Liver (tissue), 9 donors: ENCODE measurements around the gene CISTR. TPM values are rescaled to one million over a fixed set of nuclear protein-coding genes. Genes with fewer than 3 reads are reported as not detected.

Experiments
- DNase-seq: peaks from one replicate; pipeline ENCODE4 v3.0.0-alpha.2; 2017; ENCODE audit warnings: low spot score
- H3K27ac ChIP-seq, 2 donors: one replicate each; pipeline ENCODE4 v1.7.0; 2013; ENCODE audit warnings: inconsistent platforms in 2 of 2, low read length in 2 of 2, control low read depth in 1 of 2, low read depth in 1 of 2, mild to moderate bottlenecking in 1 of 2
- H3K27me3 ChIP-seq, 4 donors: one replicate each; pipeline versions ENCODE4 v1.6.1 to v1.7.0; 2013; ENCODE audit warnings: low read length in 3 of 4, inconsistent platforms in 1 of 4, mild to moderate bottlenecking in 1 of 4, moderate library complexity in 1 of 4; ENCODE audit not compliant: control insufficient read depth in 4 of 4, insufficient read depth in 4 of 4
- H3K36me3 ChIP-seq, 4 donors: one replicate each; pipeline versions ENCODE4 v1.6.1 to v1.7.0; 2013; ENCODE audit warnings: low read length in 3 of 4, mild to moderate bottlenecking in 3 of 4, low read depth in 1 of 4, moderate library complexity in 1 of 4; ENCODE audit not compliant: control insufficient read depth in 4 of 4, insufficient read depth in 3 of 4
- H3K4me1 ChIP-seq, 4 donors: one replicate each; pipeline versions ENCODE4 v1.6.1 to v1.7.0; 2013; ENCODE audit warnings: low read length in 3 of 4, mild to moderate bottlenecking in 3 of 4, moderate library complexity in 1 of 4; ENCODE audit not compliant: control insufficient read depth in 4 of 4, insufficient read depth in 4 of 4
- H3K4me3 ChIP-seq, 3 donors: one replicate each; pipeline versions ENCODE4 v1.6.1 to v1.7.0; 2013; ENCODE audit warnings: low read length in 3 of 3, control low read depth in 1 of 3, low read depth in 1 of 3, mild to moderate bottlenecking in 1 of 3
- H3K9ac ChIP-seq, 2 donors: one replicate each; pipeline ENCODE4 v1.7.0; 2013; ENCODE audit warnings: low read length in 2 of 2, mild to moderate bottlenecking in 2 of 2, moderate library complexity in 2 of 2, control low read depth in 1 of 2, low read depth in 1 of 2
- H3K9me3 ChIP-seq, 4 donors: one replicate each; pipeline versions ENCODE4 v1.6.1 to v1.7.0; 2013; ENCODE audit warnings: low read length in 3 of 4; ENCODE audit not compliant: control insufficient read depth in 4 of 4
- ATF3 ChIP-seq: IDR thresholded peaks from 2 replicates; pipeline ENCODE4 v1.6.1; 2016; ENCODE audit warnings: antibody characterized with exemption
- EGR1 ChIP-seq, 2 donors: IDR thresholded peaks; 2 replicates each; pipeline ENCODE4 v1.6.1; 2016 to 2018; ENCODE audit warnings: antibody characterized with exemption in 2 of 2, low read depth in 2 of 2
- FOXA1 ChIP-seq: IDR thresholded peaks from 2 replicates; pipeline ENCODE4 v1.6.1; 2016; ENCODE audit warnings: antibody characterized with exemption
- FOXA2 ChIP-seq: IDR thresholded peaks from 2 replicates; pipeline ENCODE4 v1.6.1; 2016; ENCODE audit warnings: antibody characterized with exemption
- GABPA ChIP-seq, 2 donors: IDR thresholded peaks in 1 of 2; conservative IDR thresholded peaks in 1 of 2; 2 replicates each; pipeline ENCODE4 v1.6.1; 2016; ENCODE audit warnings: antibody characterized with exemption in 2 of 2, mild to moderate bottlenecking in 1 of 2, moderate library complexity in 1 of 2
- HNF4A ChIP-seq, 2 donors: conservative IDR thresholded peaks; 2 replicates each; pipeline ENCODE4 v1.6.1; 2016; ENCODE audit warnings: antibody characterized with exemption in 2 of 2, mild to moderate bottlenecking in 2 of 2
- HNF4G ChIP-seq: IDR thresholded peaks from 2 replicates; pipeline ENCODE4 v1.6.1; 2016; ENCODE audit warnings: antibody characterized with exemption
- JUND ChIP-seq, 2 donors: IDR thresholded peaks; 2 replicates each; pipeline ENCODE4 v1.6.1; 2016; ENCODE audit warnings: antibody characterized with exemption in 2 of 2
- NR2F2 ChIP-seq: IDR thresholded peaks from 2 replicates; pipeline ENCODE4 v1.6.1; 2016; ENCODE audit warnings: antibody characterized with exemption
- RAD21 ChIP-seq, 2 donors: IDR thresholded peaks; 2 replicates each; pipeline ENCODE4 v1.6.1; 2016; ENCODE audit warnings: antibody characterized with exemption in 2 of 2, mild to moderate bottlenecking in 2 of 2
- REST ChIP-seq: IDR thresholded peaks from 2 replicates; pipeline ENCODE4 v1.6.1; 2016; ENCODE audit warnings: antibody characterized with exemption, mild to moderate bottlenecking
- RXRA ChIP-seq, 2 donors: IDR thresholded peaks; 2 replicates each; pipeline ENCODE4 v1.6.1; 2017 to 2018; ENCODE audit warnings: antibody characterized with exemption in 2 of 2, mild to moderate bottlenecking in 1 of 2
- SP1 ChIP-seq: IDR thresholded peaks from 2 replicates; pipeline ENCODE4 v1.6.1; 2018; ENCODE audit warnings: antibody characterized with exemption, mild to moderate bottlenecking
- TAF1 ChIP-seq: conservative IDR thresholded peaks from 2 replicates; pipeline ENCODE4 v1.6.1; 2016; ENCODE audit warnings: antibody characterized with exemption, mild to moderate bottlenecking
- YY1 ChIP-seq: IDR thresholded peaks from 2 replicates; pipeline ENCODE4 v1.6.1; 2016; ENCODE audit warnings: antibody characterized with exemption, mild to moderate bottlenecking
- WGBS: extraction: QIAGEN DNeasy Blood & Tissue Kit; methylation state at CpG from one replicate; pipeline ENCODE4 v1.1.7; 2013; 5-methylcytosine and 5-hydroxymethylcytosine counted together
- polyA plus RNA-seq, 2 donors: library from polyadenylated mRNA; stranded (reverse) in 1 of 2; unstranded in 1 of 2; fragments of 200-250 nt in 1 of 2; fragments of >200 nt in 1 of 2; fragmentation: Nextera tagmentation in 1 of 2; extraction: Ambion mirVana in 1 of 2; gene quantifications; one replicate each; pipeline versions ENCODE4 v1.2.1 to v1.2.3, GENCODE V29; 2013 to 2015
- total RNA-seq, 2 donors: library from RNA; depleted of rRNA; stranded (reverse); fragments of >200 nt; gene quantifications; one replicate each; pipeline ENCODE4 v1.2.3, GENCODE V29; 2014
- TF ChIP-seq, protein P1 (sequence below): IDR thresholded peaks from 2 replicates; pipeline ENCODE4 v1.6.1; 2016; ENCODE audit warnings: antibody characterized with exemption
- TF ChIP-seq, protein P2 (sequence below): fragments of 150-350 bp; IDR thresholded peaks from 2 replicates; pipeline ENCODE4 v1.5.1; 2017; ENCODE audit warnings: improper control_type of control experiment, low read depth, low read length; ENCODE audit not compliant: missing input control
- TF ChIP-seq, protein P3 (sequence below): IDR thresholded peaks from 2 replicates; pipeline ENCODE4 v1.6.1; 2016; ENCODE audit warnings: antibody characterized with exemption
- donor health status: healthy.
- donor health status: healthy.
- donor health status: healthy.
- donor health status: healthy.
- donor health status: healthy.

CISTR gene
- total and polyA plus RNA-seq, 4 donors = not detected

- H3K4me1 ChIP-seq = peaks cover 3 to 17% (median 9%) of the 10 kb centered on the region in 4 donors
- H3K4me3 ChIP-seq = no peak overlapping the region
- H3K9ac ChIP-seq = no peak overlapping the region
- no peak for TF ChIP-seq NR2F2
- TF ChIP-seq REST = no peak
- TF ChIP-seq RXRA (IDR thresholded peaks at IDR 0.05) = no peak
- no peak for TF ChIP-seq RAD21 (IDR thresholded peaks at IDR 0.05)
- no peak for TF ChIP-seq HNF4A (conservative IDR thresholded peaks at IDR 0.05)
- TF ChIP-seq, protein P1, sequence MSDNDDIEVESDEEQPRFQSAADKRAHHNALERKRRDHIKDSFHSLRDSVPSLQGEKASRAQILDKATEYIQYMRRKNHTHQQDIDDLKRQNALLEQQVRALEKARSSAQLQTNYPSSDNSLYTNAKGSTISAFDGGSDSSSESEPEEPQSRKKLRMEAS = no peak
- TF ChIP-seq SP1 = no peak
- TF ChIP-seq FOXA2 = no peak
- TF ChIP-seq FOXA1 = no peak
- TF ChIP-seq ATF3 = no peak
- no peak for TF ChIP-seq YY1
- no peak for TF ChIP-seq TAF1
- TF ChIP-seq, protein P2, sequence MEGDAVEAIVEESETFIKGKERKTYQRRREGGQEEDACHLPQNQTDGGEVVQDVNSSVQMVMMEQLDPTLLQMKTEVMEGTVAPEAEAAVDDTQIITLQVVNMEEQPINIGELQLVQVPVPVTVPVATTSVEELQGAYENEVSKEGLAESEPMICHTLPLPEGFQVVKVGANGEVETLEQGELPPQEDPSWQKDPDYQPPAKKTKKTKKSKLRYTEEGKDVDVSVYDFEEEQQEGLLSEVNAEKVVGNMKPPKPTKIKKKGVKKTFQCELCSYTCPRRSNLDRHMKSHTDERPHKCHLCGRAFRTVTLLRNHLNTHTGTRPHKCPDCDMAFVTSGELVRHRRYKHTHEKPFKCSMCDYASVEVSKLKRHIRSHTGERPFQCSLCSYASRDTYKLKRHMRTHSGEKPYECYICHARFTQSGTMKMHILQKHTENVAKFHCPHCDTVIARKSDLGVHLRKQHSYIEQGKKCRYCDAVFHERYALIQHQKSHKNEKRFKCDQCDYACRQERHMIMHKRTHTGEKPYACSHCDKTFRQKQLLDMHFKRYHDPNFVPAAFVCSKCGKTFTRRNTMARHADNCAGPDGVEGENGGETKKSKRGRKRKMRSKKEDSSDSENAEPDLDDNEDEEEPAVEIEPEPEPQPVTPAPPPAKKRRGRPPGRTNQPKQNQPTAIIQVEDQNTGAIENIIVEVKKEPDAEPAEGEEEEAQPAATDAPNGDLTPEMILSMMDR = no peak
- TF ChIP-seq, protein P3, sequence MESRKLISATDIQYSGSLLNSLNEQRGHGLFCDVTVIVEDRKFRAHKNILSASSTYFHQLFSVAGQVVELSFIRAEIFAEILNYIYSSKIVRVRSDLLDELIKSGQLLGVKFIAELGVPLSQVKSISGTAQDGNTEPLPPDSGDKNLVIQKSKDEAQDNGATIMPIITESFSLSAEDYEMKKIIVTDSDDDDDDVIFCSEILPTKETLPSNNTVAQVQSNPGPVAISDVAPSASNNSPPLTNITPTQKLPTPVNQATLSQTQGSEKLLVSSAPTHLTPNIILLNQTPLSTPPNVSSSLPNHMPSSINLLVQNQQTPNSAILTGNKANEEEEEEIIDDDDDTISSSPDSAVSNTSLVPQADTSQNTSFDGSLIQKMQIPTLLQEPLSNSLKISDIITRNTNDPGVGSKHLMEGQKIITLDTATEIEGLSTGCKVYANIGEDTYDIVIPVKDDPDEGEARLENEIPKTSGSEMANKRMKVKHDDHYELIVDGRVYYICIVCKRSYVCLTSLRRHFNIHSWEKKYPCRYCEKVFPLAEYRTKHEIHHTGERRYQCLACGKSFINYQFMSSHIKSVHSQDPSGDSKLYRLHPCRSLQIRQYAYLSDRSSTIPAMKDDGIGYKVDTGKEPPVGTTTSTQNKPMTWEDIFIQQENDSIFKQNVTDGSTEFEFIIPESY = no peak
- no peak for TF ChIP-seq EGR1 (IDR thresholded peaks at IDR 0.05; ENCODE audit: low read depth in 2 of 2)
- no peak for TF ChIP-seq GABPA (IDR thresholded peaks at IDR 0.05 in 1 of 2, conservative IDR thresholded peaks at IDR 0.05 in 1 of 2)
- TF ChIP-seq HNF4G = no peak
- no peak for TF ChIP-seq JUND (IDR thresholded peaks at IDR 0.05)
- H3K9me3 ChIP-seq = no peaks in the 10 kb centered on the region
- WGBS = 62% methylated on average over 4 of the region's 4 CpGs
- H3K27ac ChIP-seq = no peak overlapping the region
- H3K27me3 ChIP-seq = no peaks in the 10 kb centered on the region
- H3K36me3 ChIP-seq = peaks cover 5 to 40% (median 33%) of the 10 kb centered on the region in 4 donors
- no peak for DNase-seq
These were observed 26.0 kb downstream of the CISTR start for GRCh38 chr12:53725824-53726223.
